ENCODE measurements around the gene RUVBL1. TPM values are rescaled to one million over a fixed set of nuclear protein-coding genes. Genes with fewer than 3 reads are reported as not detected.

Gene RUVBL1
- total RNA-seq, 1 experiment from 2014 or later = 94.9 TPM

DNA sequence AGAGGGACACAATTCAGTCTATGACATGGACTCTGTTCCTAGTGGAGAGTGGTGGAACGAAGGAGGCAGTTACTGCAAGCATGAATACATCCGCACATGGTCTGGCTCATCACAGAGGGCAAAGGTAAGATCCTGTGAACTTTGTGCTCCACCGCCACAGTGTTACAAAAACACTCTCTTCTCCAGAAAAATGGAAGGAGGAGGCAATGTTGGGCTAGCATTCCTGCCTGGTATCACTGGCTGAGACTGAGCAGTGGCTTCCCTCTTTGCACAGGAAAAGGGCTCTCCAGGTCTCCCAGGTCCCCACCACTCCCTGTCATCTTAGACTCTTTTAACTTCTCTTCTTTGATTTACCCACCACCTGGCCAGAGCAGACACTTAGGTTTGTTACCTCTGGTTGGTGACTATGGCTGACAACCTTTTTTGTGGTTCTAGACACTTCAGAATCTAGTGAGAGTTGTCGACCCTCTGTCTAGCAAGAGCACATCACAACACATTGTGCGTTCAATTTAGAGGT is 28.2 kb upstream of the RUVBL1 start:
- Histone ChIP-seq H3K27ac (ENCODE audit: low read length) (no peak overlapping the region), H3F3A (ENCODE audit: low read length, unreplicated experiment) (no peaks in the 10 kb centered on the region), H4K20me1 (ENCODE audit: low read length) (no peaks in the 10 kb centered on the region), H3K9me2 (replicated peaks; ENCODE audit: low read length) (no peaks in the 10 kb centered on the region), H3K79me2 (ENCODE audit: low read length) (peaks cover 26% of the 10 kb centered on the region), H2AFZ (ENCODE audit: low read length) (no peak overlapping the region), H3K9ac (ENCODE audit: low read length) (no peak overlapping the region), H3K4me1 (ENCODE audit: insufficient read depth, low read length) (no peaks in the 10 kb centered on the region), H3K36me3 (ENCODE audit: low read depth, low read length) (peaks cover 14% of the 10 kb centered on the region), H3K4me3 (ENCODE audit: low read length) (no peak overlapping the region), H3K27me3 (ENCODE audit: low read length) (no peaks in the 10 kb centered on the region), H3K4me2 (ENCODE audit: low read length) (no peak overlapping the region), H3K9me3 (ENCODE audit: low read length) (no peaks in the 10 kb centered on the region)
- DNase-seq (no peak), ATAC-seq (no peak)
- POLR2A ChIA-PET (ENCODE audit: unreplicated experiment) = no interaction called here
- TF ChIP-seq EZH2phosphoT487 (IDR thresholded peaks at IDR 0.05; ENCODE audit: borderline replicate concordance, low read length) (no peak), EZH2 (IDR thresholded peaks at IDR 0.05; ENCODE audit: low read length, unreplicated experiment) (no peak)
- TF ChIP-seq, protein P1, sequence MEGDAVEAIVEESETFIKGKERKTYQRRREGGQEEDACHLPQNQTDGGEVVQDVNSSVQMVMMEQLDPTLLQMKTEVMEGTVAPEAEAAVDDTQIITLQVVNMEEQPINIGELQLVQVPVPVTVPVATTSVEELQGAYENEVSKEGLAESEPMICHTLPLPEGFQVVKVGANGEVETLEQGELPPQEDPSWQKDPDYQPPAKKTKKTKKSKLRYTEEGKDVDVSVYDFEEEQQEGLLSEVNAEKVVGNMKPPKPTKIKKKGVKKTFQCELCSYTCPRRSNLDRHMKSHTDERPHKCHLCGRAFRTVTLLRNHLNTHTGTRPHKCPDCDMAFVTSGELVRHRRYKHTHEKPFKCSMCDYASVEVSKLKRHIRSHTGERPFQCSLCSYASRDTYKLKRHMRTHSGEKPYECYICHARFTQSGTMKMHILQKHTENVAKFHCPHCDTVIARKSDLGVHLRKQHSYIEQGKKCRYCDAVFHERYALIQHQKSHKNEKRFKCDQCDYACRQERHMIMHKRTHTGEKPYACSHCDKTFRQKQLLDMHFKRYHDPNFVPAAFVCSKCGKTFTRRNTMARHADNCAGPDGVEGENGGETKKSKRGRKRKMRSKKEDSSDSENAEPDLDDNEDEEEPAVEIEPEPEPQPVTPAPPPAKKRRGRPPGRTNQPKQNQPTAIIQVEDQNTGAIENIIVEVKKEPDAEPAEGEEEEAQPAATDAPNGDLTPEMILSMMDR (conservative IDR thresholded peaks at IDR 0.05; ENCODE audit: low read depth, low read length) = no peak
- CTCF ChIA-PET = no interaction called here
- BruUV-seq (replicated peaks) = no TSS peak
- intact Hi-C loops (cut with micrococcal nuclease) = no loop called here

DNA sequence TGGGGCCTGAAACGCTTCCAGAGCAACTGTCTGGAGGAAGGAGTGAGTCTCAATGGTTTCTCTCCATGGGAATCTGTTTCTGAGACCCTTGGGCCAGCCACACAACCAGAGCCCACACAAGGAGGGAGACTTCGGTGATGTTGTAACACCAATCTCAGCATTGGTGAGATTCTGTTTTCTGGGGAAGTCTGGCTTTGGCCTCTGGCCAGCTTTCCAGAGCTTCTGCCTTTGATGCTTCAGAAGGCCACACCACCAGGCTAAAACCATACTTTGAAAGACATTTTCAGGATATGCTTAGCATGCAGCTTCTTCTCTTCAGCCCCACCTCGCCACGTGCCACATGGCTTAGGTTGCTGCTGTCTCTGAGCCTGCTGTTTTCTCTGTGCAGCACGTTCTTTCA is 26.0 kb upstream of the RUVBL1 start:
- H3K9ac ChIP-seq (ENCODE audit: low read length) = no peak overlapping the region
- BruUV-seq (replicated peaks) = no TSS peak
- no peak overlapping the region for H3K4me3 ChIP-seq (ENCODE audit: low read length)
- H3K27me3 ChIP-seq (ENCODE audit: low read length) = no peaks in the 10 kb centered on the region
- no peak overlapping the region for H3K4me2 ChIP-seq (ENCODE audit: low read length)
- no peaks in the 10 kb centered on the region for H3K36me3 ChIP-seq (ENCODE audit: low read depth, low read length)
- DNase-seq (no peak), ATAC-seq (no peak)
- ChIA-PET CTCF (no interaction called here), POLR2A (ENCODE audit: unreplicated experiment) (no interaction called here)
- TF ChIP-seq EZH2 (IDR thresholded peaks at IDR 0.05; ENCODE audit: low read length, unreplicated experiment) = no peak
- TF ChIP-seq, protein P1 (conservative IDR thresholded peaks at IDR 0.05; ENCODE audit: low read depth, low read length) = no peak
- TF ChIP-seq EZH2phosphoT487 (IDR thresholded peaks at IDR 0.05; ENCODE audit: borderline replicate concordance, low read length) = no peak
- H3K9me3 ChIP-seq (ENCODE audit: low read length) = no peaks in the 10 kb centered on the region
- no peak overlapping the region for H2AFZ ChIP-seq (ENCODE audit: low read length)
- no peaks in the 10 kb centered on the region for H3K9me2 ChIP-seq (replicated peaks; ENCODE audit: low read length)
- H3F3A ChIP-seq (ENCODE audit: low read length, unreplicated experiment) = no peaks in the 10 kb centered on the region
- H4K20me1 ChIP-seq (ENCODE audit: low read length) = no peaks in the 10 kb centered on the region
- intact Hi-C loops (cut with micrococcal nuclease) = no loop called here
- H3K79me2 ChIP-seq (ENCODE audit: low read length) = peaks cover 8% of the 10 kb centered on the region
- H3K27ac ChIP-seq (ENCODE audit: low read length) = no peak overlapping the region
- no peaks in the 10 kb centered on the region for H3K4me1 ChIP-seq (ENCODE audit: insufficient read depth, low read length)

DNA sequence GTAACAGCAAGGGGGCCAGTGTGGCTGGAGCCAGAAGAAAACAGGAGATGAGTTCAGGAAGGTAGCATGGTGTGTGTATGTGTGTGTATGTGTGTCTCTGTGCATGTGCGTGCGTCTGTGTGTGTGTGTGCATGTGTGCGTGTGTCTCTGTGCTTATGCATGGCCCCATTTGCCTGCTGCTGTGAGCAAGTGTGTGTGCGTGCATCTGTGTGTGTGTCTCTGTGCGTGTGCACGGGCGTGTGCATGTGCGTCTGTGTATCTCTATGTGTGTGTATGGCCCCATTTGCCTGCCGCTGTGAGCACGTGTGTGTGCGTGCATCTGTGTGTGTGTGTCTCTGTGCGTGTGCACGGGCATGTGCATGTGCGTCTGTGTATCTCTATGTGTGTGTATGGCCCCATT is 22.6 kb upstream of the RUVBL1 start:
- Histone ChIP-seq H4K20me1 (ENCODE audit: low read length) (no peaks in the 10 kb centered on the region), H3K79me2 (ENCODE audit: low read length) (no peaks in the 10 kb centered on the region), H3K36me3 (ENCODE audit: low read depth, low read length) (no peaks in the 10 kb centered on the region), H3K27me3 (ENCODE audit: low read length) (no peaks in the 10 kb centered on the region), H3K9me2 (replicated peaks; ENCODE audit: low read length) (no peaks in the 10 kb centered on the region), H3K9ac (ENCODE audit: low read length) (no peak overlapping the region), H3F3A (ENCODE audit: low read length, unreplicated experiment) (no peaks in the 10 kb centered on the region), H3K27ac (ENCODE audit: low read length) (no peak overlapping the region), H2AFZ (ENCODE audit: low read length) (no peak overlapping the region), H3K4me2 (ENCODE audit: low read length) (no peak overlapping the region), H3K4me1 (ENCODE audit: insufficient read depth, low read length) (no peaks in the 10 kb centered on the region), H3K9me3 (ENCODE audit: low read length) (no peaks in the 10 kb centered on the region), H3K4me3 (ENCODE audit: low read length) (no peak overlapping the region)
- CTCF ChIA-PET = no interaction called here
- POLR2A ChIA-PET (ENCODE audit: unreplicated experiment) = no interaction called here
- no peak for DNase-seq
- ATAC-seq = no peak
- TF ChIP-seq, protein P1 (conservative IDR thresholded peaks at IDR 0.05; ENCODE audit: low read depth, low read length) = no peak
- no peak for TF ChIP-seq EZH2phosphoT487 (IDR thresholded peaks at IDR 0.05; ENCODE audit: borderline replicate concordance, low read length)
- intact Hi-C loops (cut with micrococcal nuclease) = no loop called here
- BruUV-seq (replicated peaks) = no TSS peak

Data from PC-3 (cell line).